Effector memory CD4-positive, alpha-beta T cell (primary cell): Measurements from ENCODE around the gene SRSF2.

Experiments
- DNase-seq, 3 donors: peaks; one replicate each; pipeline ENCODE4 v3.0.0-alpha.2; 2020
- H3K27ac ChIP-seq: 2 replicates; pipeline ENCODE4 v1.7.0; 2013; ENCODE audit warnings: mild to moderate bottlenecking, low read length, moderate library complexity; ENCODE audit not compliant: insufficient read depth, poor library complexity, severe bottlenecking
- H3K27me3 ChIP-seq: replicated peaks from 2 replicates; pipeline ENCODE4 v1.7.0; 2013; ENCODE audit warnings: mild to moderate bottlenecking, low read length; ENCODE audit not compliant: insufficient read depth, control insufficient read depth, poor library complexity, severe bottlenecking
- H3K36me3 ChIP-seq: 2 replicates; pipeline ENCODE4 v1.7.0; 2013; ENCODE audit warnings: mild to moderate bottlenecking, low read length, moderate library complexity; ENCODE audit not compliant: control insufficient read depth, insufficient read depth
- H3K4me1 ChIP-seq: 2 replicates; pipeline ENCODE4 v1.7.0; 2013; ENCODE audit warnings: low read length, mild to moderate bottlenecking; ENCODE audit not compliant: control insufficient read depth, insufficient read depth, poor library complexity, severe bottlenecking
- H3K4me3 ChIP-seq: 2 replicates; pipeline ENCODE4 v1.7.0; 2013; ENCODE audit warnings: low read length, low read depth, mild to moderate bottlenecking; ENCODE audit not compliant: insufficient read depth, poor library complexity, severe bottlenecking
- H3K9me3 ChIP-seq: 2 replicates; pipeline ENCODE4 v1.7.0; 2013; ENCODE audit warnings: mild to moderate bottlenecking, low read length, moderate library complexity; ENCODE audit not compliant: control insufficient read depth

Gene SRSF2

DNA sequence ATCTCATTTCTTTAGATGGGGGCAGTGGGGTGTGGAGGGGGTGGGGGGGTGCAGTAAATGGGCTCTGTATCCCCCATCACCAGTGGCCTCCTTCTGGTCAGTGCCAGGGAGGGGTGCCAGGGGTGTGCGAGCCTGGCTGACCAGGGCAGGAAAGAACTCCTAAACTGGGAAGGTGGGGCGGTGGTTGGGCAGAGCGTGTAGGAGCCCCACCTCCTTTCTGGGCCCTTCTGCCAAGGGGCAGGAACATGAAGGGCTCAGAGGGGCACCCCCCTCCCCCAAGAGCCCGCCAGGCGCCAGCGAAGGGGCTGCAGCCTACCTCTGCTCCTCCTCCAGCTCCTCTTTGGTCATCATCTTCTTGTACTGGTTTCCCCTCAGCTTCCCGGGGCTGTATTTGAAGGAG, 52.4 kb downstream of the SRSF2 start:
- DNase-seq = no peak
- Histone ChIP-seq H3K9me3 (no peaks in the 10 kb centered on the region), H3K4me3 (no peak overlapping the region), H3K27me3 (no peaks in the 10 kb centered on the region), H3K36me3 (no peaks in the 10 kb centered on the region), H3K4me1 (peaks cover 7% of the 10 kb centered on the region), H3K27ac (no peak overlapping the region)
